ENCODE results near the gene GNAI1. TPM values are rescaled to one million over a fixed set of nuclear protein-coding genes. Genes with fewer than 3 reads are reported as not detected.

GNAI1 gene
- total and polyA plus RNA-seq, 2 of the 13 experiments (the other 11 are each of a cell fraction or from before 2014, with no cell fraction given): 3.5 to 5.7 TPM

GRCh38 chr7:80213814-80214213 is 79.2 kb downstream of the GNAI1 start (continued):
- TF ChIP-seq ZNF407 (CRISPR knock-in tag; IDR thresholded peaks at IDR 0.05; ENCODE audit: not compliant biosample characterization): no peak
- TF ChIP-seq ATF5 (CRISPR knock-in tag; IDR thresholded peaks at IDR 0.05; ENCODE audit: low read depth): no peak
- no peak for TF ChIP-seq ATF7-NPFF (CRISPR knock-in tag; IDR thresholded peaks at IDR 0.05; ENCODE audit: low read depth)
- TF ChIP-seq MIER2 (CRISPR knock-in tag; IDR thresholded peaks at IDR 0.05): no peak
- TF ChIP-seq HNRNPLL (IDR thresholded peaks at IDR 0.05; ENCODE audit: low read depth, low read length, poor library complexity, severe bottlenecking): no peak
